MM.1S (cell line): Measurements from ENCODE around the gene HGFAC.
A peak's percentile ranks its signal among the peaks of the same experiment; 100 is the strongest.
"Not testable (repeated sequence)": the region's sequence is repeated elsewhere in the genome, so short reads cannot be mapped to it uniquely, and the experiment has no call there.

Experiments used
- DNase-seq: peaks from one replicate; pipeline ENCODE4 v3.0.0-alpha.2; 2015
- H2AFZ ChIP-seq: fragments of 300-600 bp; sonication (generic); 2 replicates; pipeline ENCODE4 v1.6.0; 2016; ENCODE audit warnings: antibody characterized with exemption, low read length
- H3F3A ChIP-seq: fragments of 300-600 bp; sonication (generic); 2 replicates; pipeline ENCODE4 v1.6.1; 2016; ENCODE audit warnings: mild to moderate bottlenecking, antibody characterized with exemption, low read length, moderate library complexity, mixed read lengths; ENCODE audit not compliant: insufficient read depth
- H3K27ac ChIP-seq: fragments of 300-600 bp; sonication (generic); 2 replicates; pipeline ENCODE4 v1.5.1; 2016; ENCODE audit warnings: mild to moderate bottlenecking, low read length
- H3K27me3 ChIP-seq: fragments of 300-600 bp; sonication (generic); replicated peaks from 2 replicates; pipeline ENCODE4 v1.6.0; 2016; ENCODE audit warnings: low read length; ENCODE audit not compliant: insufficient read depth
- H3K36me3 ChIP-seq: fragments of 300-600 bp; sonication (generic); replicated peaks from 2 replicates; pipeline ENCODE4 v1.6.1; 2016; ENCODE audit warnings: mild to moderate bottlenecking, low read length, mixed read lengths; ENCODE audit not compliant: insufficient read depth
- H3K4me1 ChIP-seq: fragments of 300-600 bp; sonication (generic); 2 replicates; pipeline ENCODE4 v1.6.1; 2016; ENCODE audit warnings: low read length, mixed read lengths
- H3K4me2 ChIP-seq: fragments of 300-600 bp; sonication (generic); 2 replicates; pipeline ENCODE4 v1.6.0; 2016; ENCODE audit warnings: low read depth, low read length
- H3K4me3 ChIP-seq: fragments of 300-600 bp; sonication (generic); 2 replicates; pipeline ENCODE4 v1.5.1; 2016; ENCODE audit warnings: low read length, mixed read lengths
- H3K79me2 ChIP-seq: fragments of 300-600 bp; sonication (generic); 2 replicates; pipeline ENCODE4 v1.6.1; 2016; ENCODE audit warnings: mixed run types, low read length, mixed read lengths
- H3K9ac ChIP-seq: fragments of 300-600 bp; sonication (generic); 2 replicates; pipeline ENCODE4 v1.6.1; 2016; ENCODE audit warnings: low read length, mixed read lengths
- H3K9me2 ChIP-seq: fragments of 300-600 bp; sonication (generic); replicated peaks from 2 replicates; pipeline ENCODE4 v1.6.1; 2016; ENCODE audit warnings: mild to moderate bottlenecking, low read length, mixed read lengths; ENCODE audit not compliant: insufficient read depth
- H3K9me3 ChIP-seq: fragments of 300-600 bp; sonication (generic); replicated peaks from 2 replicates; pipeline ENCODE4 v1.6.1; 2016; ENCODE audit warnings: mild to moderate bottlenecking, low read length, mixed read lengths; ENCODE audit not compliant: insufficient read depth
- H4K20me1 ChIP-seq: fragments of 300-600 bp; sonication (generic); 2 replicates; pipeline ENCODE4 v1.6.1; 2016; ENCODE audit warnings: mild to moderate bottlenecking, low read length, moderate library complexity, mixed read lengths; ENCODE audit not compliant: insufficient read depth
- EZH2 ChIP-seq: fragments of 300-600 bp; sonication (generic); optimal IDR thresholded peaks from 2 replicates; pipeline ENCODE3; 2017; ENCODE audit warnings: low read depth, mild to moderate bottlenecking, antibody characterized with exemption, low read length, mixed read lengths
- EZH2phosphoT487 ChIP-seq: fragments of 300-600 bp; sonication (generic); IDR thresholded peaks from 2 replicates; pipeline ENCODE4 v1.6.1; 2018; ENCODE audit warnings: antibody characterized with exemption, low read length
- TF ChIP-seq, protein P1 (sequence below): fragments of 300-600 bp; sonication (generic); IDR thresholded peaks from 2 replicates; pipeline ENCODE4 v1.5.1; 2016; ENCODE audit warnings: antibody characterized with exemption, low read length, mixed read lengths

Gene HGFAC

DNA sequence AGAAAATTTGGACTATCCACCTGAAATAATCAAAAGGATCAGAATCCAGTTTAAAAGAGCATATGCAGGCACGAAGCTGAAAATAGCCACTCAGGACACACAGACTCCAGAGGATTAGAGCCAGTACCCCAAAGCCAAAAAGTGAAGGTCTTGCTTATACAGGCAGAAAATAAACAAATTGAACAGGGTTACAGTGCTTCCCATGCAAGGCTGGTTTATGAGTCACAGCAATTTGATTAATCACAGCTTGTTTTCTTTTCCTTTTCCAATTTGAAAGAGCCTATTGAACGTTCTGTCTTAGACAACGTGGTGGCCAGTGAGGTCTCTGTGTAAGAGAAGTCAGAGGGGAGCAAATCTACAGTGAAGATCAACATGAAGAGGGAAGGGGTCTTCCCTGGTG, 10.2 kb downstream of the HGFAC start:
- TF ChIP-seq EZH2, result no peak
- TF ChIP-seq EZH2phosphoT487, result no peak
- TF ChIP-seq, protein P1, sequence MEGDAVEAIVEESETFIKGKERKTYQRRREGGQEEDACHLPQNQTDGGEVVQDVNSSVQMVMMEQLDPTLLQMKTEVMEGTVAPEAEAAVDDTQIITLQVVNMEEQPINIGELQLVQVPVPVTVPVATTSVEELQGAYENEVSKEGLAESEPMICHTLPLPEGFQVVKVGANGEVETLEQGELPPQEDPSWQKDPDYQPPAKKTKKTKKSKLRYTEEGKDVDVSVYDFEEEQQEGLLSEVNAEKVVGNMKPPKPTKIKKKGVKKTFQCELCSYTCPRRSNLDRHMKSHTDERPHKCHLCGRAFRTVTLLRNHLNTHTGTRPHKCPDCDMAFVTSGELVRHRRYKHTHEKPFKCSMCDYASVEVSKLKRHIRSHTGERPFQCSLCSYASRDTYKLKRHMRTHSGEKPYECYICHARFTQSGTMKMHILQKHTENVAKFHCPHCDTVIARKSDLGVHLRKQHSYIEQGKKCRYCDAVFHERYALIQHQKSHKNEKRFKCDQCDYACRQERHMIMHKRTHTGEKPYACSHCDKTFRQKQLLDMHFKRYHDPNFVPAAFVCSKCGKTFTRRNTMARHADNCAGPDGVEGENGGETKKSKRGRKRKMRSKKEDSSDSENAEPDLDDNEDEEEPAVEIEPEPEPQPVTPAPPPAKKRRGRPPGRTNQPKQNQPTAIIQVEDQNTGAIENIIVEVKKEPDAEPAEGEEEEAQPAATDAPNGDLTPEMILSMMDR, result no peak
- Histone ChIP-seq H2AFZ (no peak overlapping the region), H3K9ac (no peak overlapping the region), H3K27me3 (peaks cover 69% of the 10 kb centered on the region), H3K36me3 (no peaks in the 10 kb centered on the region), H3K4me2 (no peak overlapping the region), H3K79me2 (no peaks in the 10 kb centered on the region), H3K9me2 (no peaks in the 10 kb centered on the region), H4K20me1 (no peaks in the 10 kb centered on the region), H3K9me3 (no peaks in the 10 kb centered on the region), H3K27ac (no peak overlapping the region), H3K4me3 (no peak overlapping the region), H3K4me1 (no peaks in the 10 kb centered on the region), H3F3A (no peaks in the 10 kb centered on the region)
- DNase-seq, result no peak

GRCh38 chr4:3452376-3452775, 10.6 kb downstream of the HGFAC start:
- Histone ChIP-seq H3F3A (no peaks in the 10 kb centered on the region), H3K4me1 (no peaks in the 10 kb centered on the region), H3K4me2 (no peak overlapping the region), H3K79me2 (no peaks in the 10 kb centered on the region), H3K4me3 (no peak overlapping the region), H3K9me3 (no peaks in the 10 kb centered on the region), H3K27ac (no peak overlapping the region), H3K27me3 (peaks cover 67% of the 10 kb centered on the region), H4K20me1 (no peaks in the 10 kb centered on the region), H3K9ac (no peak overlapping the region), H3K9me2 (no peaks in the 10 kb centered on the region), H2AFZ (no peak overlapping the region), H3K36me3 (no peaks in the 10 kb centered on the region)
- no peak for DNase-seq
- TF ChIP-seq EZH2, result no peak
- TF ChIP-seq, protein P1, result peak; percentile 38

GRCh38 chr4:3455596-3455995, 13.8 kb downstream of the HGFAC start:
- H3K27me3 ChIP-seq, result peaks cover 64% of the 10 kb centered on the region

DNA sequence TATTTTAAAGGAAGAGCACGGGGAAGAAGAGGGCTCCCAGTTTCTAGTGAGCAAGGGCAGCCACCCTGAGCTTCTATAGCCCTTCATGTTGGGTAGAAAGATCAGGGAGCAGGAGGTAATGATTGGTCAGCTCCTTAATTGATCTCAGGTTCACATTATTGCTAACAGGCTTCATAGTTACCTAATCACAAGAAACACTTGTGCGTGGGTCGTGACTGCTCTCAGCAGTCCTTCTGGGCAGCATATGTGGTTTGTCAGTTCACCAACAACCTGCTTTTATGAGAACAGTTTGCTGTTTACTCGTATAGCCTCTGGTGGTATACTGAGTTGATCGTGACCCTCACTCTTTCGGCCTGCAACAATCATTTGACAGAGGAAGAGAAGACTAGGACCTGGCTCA, 16.6 kb downstream of the HGFAC start:
- H4K20me1 ChIP-seq, result no peaks in the 10 kb centered on the region
- H3F3A ChIP-seq, result no peaks in the 10 kb centered on the region
- no peak overlapping the region for H3K4me2 ChIP-seq
- H3K27me3 ChIP-seq, result peaks cover 68% of the 10 kb centered on the region
- TF ChIP-seq, protein P1, result no peak
- TF ChIP-seq EZH2 (no peak), EZH2phosphoT487 (no peak)
- no peaks in the 10 kb centered on the region for H3K4me1 ChIP-seq
- no peak for DNase-seq
- H3K27ac ChIP-seq, result no peak overlapping the region
- H3K4me3 ChIP-seq, result no peak overlapping the region
- no peaks in the 10 kb centered on the region for H3K9me2 ChIP-seq
- H3K79me2 ChIP-seq, result no peaks in the 10 kb centered on the region
- no peak overlapping the region for H2AFZ ChIP-seq
- H3K36me3 ChIP-seq, result no peaks in the 10 kb centered on the region
- H3K9ac ChIP-seq, result no peak overlapping the region
- no peaks in the 10 kb centered on the region for H3K9me3 ChIP-seq

More at GRCh38 chr4:3455596-3455995, 13.8 kb downstream of the HGFAC start:
- H3K4me2 ChIP-seq, H3K79me2 ChIP-seq, H3K9me2 ChIP-seq, H3K9ac ChIP-seq, H4K20me1 ChIP-seq, H3K4me1 ChIP-seq, H3F3A ChIP-seq, DNase-seq, H3K27ac ChIP-seq, H3K9me3 ChIP-seq, H3K4me3 ChIP-seq, H2AFZ ChIP-seq, H3K36me3 ChIP-seq: not testable (repeated sequence)

- H3K36me3 ChIP-seq, H3K4me2 ChIP-seq, H2AFZ ChIP-seq, H3K4me1 ChIP-seq, H3K79me2 ChIP-seq, H3K27ac ChIP-seq, H3F3A ChIP-seq, H3K9me2 ChIP-seq, DNase-seq, H3K4me3 ChIP-seq, H3K9me3 ChIP-seq, H3K9ac ChIP-seq, H4K20me1 ChIP-seq: not testable (repeated sequence)
- H3K27me3 ChIP-seq, result peaks cover 68% of the 10 kb centered on the region
These were observed 17.4 kb downstream of the HGFAC start for GRCh38 chr4:3459156-3459555.
